IgD-negative memory B cell (primary cell): ENCODE results near the gene FZD7. TPM values are rescaled to one million over a fixed set of nuclear protein-coding genes. Genes with fewer than 3 reads are reported as not detected.

ENCODE experiments used
- H3K27ac Mint-ChIP-seq, 3 donors: one replicate each; pipeline ENCODE4 v1.8.0; 2020 to 2022; ENCODE audit warnings: mild to moderate bottlenecking in 3 of 3, mixed read lengths in 3 of 3, moderate library complexity in 1 of 3
- H3K27me3 Mint-ChIP-seq: one replicate; pipeline ENCODE4 v1.8.0; 2021; ENCODE audit warnings: mixed read lengths
- H3K36me3 Mint-ChIP-seq: one replicate; pipeline ENCODE4 v1.8.0; 2020; ENCODE audit warnings: mild to moderate bottlenecking, mixed read lengths
- H3K4me1 Mint-ChIP-seq, 3 donors: one replicate each; pipeline ENCODE4 v1.8.0; 2020 to 2022; ENCODE audit warnings: mixed read lengths in 3 of 3, mild to moderate bottlenecking in 1 of 3
- H3K4me3 Mint-ChIP-seq, 4 donors: one replicate each; pipeline ENCODE4 v1.8.0; 2020 to 2022; ENCODE audit warnings: mild to moderate bottlenecking in 4 of 4, mixed read lengths in 4 of 4, moderate library complexity in 3 of 4
- H3K9me3 Mint-ChIP-seq, 3 donors: one replicate each; pipeline ENCODE4 v1.8.0; 2020 to 2021; ENCODE audit warnings: mixed read lengths in 3 of 3, mild to moderate bottlenecking in 1 of 3
- polyA plus RNA-seq: library from polyadenylated mRNA; unstranded; fragments of 300-500 nt; fragmentation: Illumina TruSeq; gene quantifications from one replicate; pipeline ENCODE4 v1.2.3, GENCODE V29; 2021

FZD7 gene
- polyA plus RNA-seq, 1 donor from 2014 or later: 0.19 TPM

DNA sequence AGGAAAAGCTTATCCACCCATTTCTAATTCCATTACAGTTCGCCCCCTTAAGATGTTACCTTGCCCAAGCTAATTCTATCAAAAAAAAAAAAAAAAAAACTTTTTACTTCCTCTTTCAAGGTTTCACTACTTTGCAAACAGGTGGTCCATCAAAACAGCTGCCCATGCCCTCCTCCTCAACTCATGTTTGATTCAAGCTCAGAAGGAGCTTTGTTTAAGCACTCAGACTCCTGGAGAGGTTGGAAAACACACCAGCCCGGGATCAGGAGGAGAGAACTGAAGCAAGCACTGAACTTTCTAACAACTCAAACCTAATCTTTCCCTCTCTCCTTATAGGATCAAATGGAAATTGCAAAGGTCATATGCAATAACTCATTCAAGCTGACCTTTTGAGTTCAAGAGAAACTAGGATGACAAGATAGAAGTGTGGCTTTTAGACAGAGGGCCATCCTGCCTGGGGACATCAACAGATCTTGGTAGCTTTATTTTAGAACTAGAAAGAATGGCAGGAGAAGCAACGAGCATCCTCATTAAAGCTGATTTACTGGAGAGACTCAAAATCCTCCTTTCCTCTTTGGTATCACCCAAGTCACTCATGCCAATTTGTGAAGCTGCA, 28.3 kb upstream of the FZD7 start:
- H3K4me3 Mint-ChIP-seq: peak overlapping the region in 2 of 4 donors; percentile 14 to 63
- H3K27me3 Mint-ChIP-seq: peaks cover 2% of the 10 kb centered on the region
- H3K9me3 Mint-ChIP-seq: no peaks in the 10 kb centered on the region
- H3K4me1 Mint-ChIP-seq: peaks cover 11 to 19% (median 13%) of the 10 kb centered on the region in 3 donors
- H3K36me3 Mint-ChIP-seq: peaks cover 1% of the 10 kb centered on the region
- H3K27ac Mint-ChIP-seq: peak overlapping the region in 1 of 3 donors; percentile 72

- H3K9me3 Mint-ChIP-seq: no peaks in the 10 kb centered on the region
- no peak overlapping the region for H3K4me3 Mint-ChIP-seq
- peak overlapping the region in 2 of 3 donors; percentile 62 to 89 for H3K27ac Mint-ChIP-seq
- H3K4me1 Mint-ChIP-seq: peaks cover 11 to 19% (median 13%) of the 10 kb centered on the region in 3 donors
- peaks cover 1% of the 10 kb centered on the region for H3K36me3 Mint-ChIP-seq
- peaks cover 5% of the 10 kb centered on the region for H3K27me3 Mint-ChIP-seq
Observed at GRCh38 chr2:202006301-202006700, 27.4 kb upstream of the FZD7 start.

DNA sequence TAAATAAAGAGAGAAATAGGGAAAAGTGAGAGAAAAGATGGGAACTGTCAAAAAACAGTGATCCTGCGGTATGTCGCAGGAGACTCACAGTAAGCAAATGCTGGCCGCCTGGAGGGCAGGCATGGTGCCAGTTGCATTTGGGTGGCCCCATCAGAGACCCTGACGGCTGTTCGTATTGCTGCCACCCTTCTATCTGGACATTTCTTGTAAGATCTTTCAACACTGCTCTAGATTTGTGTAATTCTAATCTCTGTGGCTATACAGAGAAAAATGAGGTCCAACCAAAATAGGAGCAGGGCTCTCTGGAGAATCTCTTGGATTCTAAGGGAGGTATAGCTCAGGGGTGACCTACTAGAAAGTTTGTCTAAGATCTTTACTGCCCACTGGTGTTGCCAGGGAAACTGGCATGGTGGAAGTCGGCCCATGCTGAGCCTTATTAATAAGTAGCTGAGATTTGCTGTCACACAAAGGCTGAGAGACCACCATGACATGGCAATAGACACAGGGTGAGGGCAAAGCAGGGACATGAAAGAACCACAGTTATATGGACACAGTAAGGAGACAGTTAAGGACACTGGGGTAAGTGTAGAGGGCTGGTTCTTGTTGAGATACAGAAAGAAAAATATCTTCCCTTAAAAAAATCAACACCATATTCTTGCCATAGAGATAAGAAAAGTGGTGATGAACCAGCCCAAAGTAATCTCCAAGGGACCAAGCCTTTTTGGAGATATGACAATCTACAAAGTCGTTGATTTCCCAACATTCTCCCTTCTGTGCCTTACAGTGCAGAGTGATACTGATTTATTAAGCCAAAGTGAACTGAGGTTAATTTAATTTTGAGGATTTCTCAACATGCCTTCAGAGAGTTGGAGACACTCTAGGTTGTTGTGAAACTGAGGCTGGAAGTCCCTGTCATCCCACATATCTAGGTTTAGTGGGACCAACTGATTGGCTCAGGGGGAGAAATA, 26.4 kb upstream of the FZD7 start:
- peaks cover 7% of the 10 kb centered on the region for H3K27me3 Mint-ChIP-seq
- H3K9me3 Mint-ChIP-seq: no peaks in the 10 kb centered on the region
- H3K4me1 Mint-ChIP-seq: peaks cover 11 to 19% (median 13%) of the 10 kb centered on the region in 3 donors
- peaks cover 1% of the 10 kb centered on the region for H3K36me3 Mint-ChIP-seq
- H3K27ac Mint-ChIP-seq: no peak overlapping the region
- no peak overlapping the region for H3K4me3 Mint-ChIP-seq

- Mint-ChIP-seq H3K4me3 (no peak overlapping the region), H3K4me1 (peaks cover 11 to 19% (median 13%) of the 10 kb centered on the region in 3 donors), H3K36me3 (peaks cover 1% of the 10 kb centered on the region), H3K27ac (no peak overlapping the region), H3K27me3 (peaks cover 7% of the 10 kb centered on the region), H3K9me3 (no peaks in the 10 kb centered on the region)
Observed at GRCh38 chr2:202007983-202008354, 25.7 kb upstream of the FZD7 start.

- Mint-ChIP-seq H3K36me3 (peaks cover 1% of the 10 kb centered on the region), H3K4me1 (peaks cover 9 to 13% (median 11%) of the 10 kb centered on the region in 3 donors), H3K9me3 (no peaks in the 10 kb centered on the region), H3K27me3 (peaks cover 7% of the 10 kb centered on the region), H3K27ac (no peak overlapping the region), H3K4me3 (no peak overlapping the region)
Observed at GRCh38 chr2:202009019-202009481, 24.6 kb upstream of the FZD7 start.

- Mint-ChIP-seq H3K9me3 (no peaks in the 10 kb centered on the region), H3K36me3 (peaks cover 1% of the 10 kb centered on the region), H3K4me3 (no peak overlapping the region), H3K4me1 (peaks cover 9 to 13% (median 11%) of the 10 kb centered on the region in 3 donors), H3K27me3 (peaks cover 7% of the 10 kb centered on the region), H3K27ac (no peak overlapping the region)
Observed at GRCh38 chr2:202009581-202009980, 24.1 kb upstream of the FZD7 start.

DNA sequence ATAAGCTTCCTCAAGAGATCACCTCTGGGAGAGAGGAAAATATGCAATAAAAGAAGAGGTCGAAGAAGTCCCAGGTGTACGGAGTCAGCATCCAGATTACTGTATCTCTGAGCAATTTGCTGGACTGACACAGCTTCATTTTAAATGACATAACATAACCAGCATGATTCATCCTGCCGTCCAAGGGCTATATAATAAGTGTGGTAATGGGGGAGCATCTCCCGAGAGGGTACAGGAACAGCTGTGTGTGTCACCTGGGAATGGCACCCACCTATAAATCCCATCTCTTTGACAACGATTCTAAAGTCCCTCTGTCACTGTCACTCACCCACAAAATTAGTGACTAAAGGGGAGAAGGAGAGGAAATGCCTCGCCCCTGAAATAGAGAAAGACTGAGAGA, 19.3 kb upstream of the FZD7 start:
- Mint-ChIP-seq H3K9me3 (no peaks in the 10 kb centered on the region), H3K27me3 (peaks cover 17% of the 10 kb centered on the region), H3K36me3 (peaks cover 3% of the 10 kb centered on the region), H3K27ac (no peak overlapping the region), H3K4me3 (no peak overlapping the region), H3K4me1 (peaks cover 0 to 2% (median 0%) of the 10 kb centered on the region in 3 donors)

DNA sequence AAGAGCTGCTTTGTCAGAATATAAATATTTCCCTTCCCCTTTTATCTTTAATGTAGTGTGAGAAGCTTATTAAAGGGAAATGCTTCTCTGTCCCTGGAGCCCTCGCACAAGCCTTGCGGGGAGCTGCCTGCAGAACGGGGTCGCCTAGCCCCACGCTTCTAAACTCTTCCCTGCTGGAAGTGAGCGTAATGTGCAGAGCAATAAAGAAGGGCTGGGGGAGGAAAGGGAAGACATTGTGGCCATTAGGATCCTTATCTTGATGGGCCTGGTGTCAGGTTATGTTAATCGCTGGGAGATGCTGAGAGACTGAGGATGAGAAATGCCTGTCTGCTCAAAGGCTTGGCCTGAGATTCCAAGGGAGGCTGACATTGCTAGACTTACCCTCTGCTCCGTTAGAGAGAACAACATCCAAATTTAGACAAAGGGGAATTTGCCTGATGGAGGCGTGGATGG, 18.9 kb upstream of the FZD7 start:
- Mint-ChIP-seq H3K4me3 (no peak overlapping the region), H3K27me3 (peaks cover 17% of the 10 kb centered on the region), H3K36me3 (peaks cover 3% of the 10 kb centered on the region)

GRCh38 chr2:202015471-202015870, 18.2 kb upstream of the FZD7 start:
- Mint-ChIP-seq H3K4me3 (no peak overlapping the region), H3K9me3 (no peaks in the 10 kb centered on the region), H3K27ac (no peak overlapping the region), H3K4me1 (peaks cover 0 to 2% (median 0%) of the 10 kb centered on the region in 3 donors), H3K36me3 (peaks cover 2% of the 10 kb centered on the region), H3K27me3 (peaks cover 14% of the 10 kb centered on the region)

More for the DNA sequence above, 18.9 kb upstream of the FZD7 start:
- Mint-ChIP-seq H3K27ac (no peak overlapping the region), H3K4me1 (peaks cover 0 to 2% (median 0%) of the 10 kb centered on the region in 3 donors), H3K9me3 (no peaks in the 10 kb centered on the region)

- H3K4me3 Mint-ChIP-seq: no peak overlapping the region
- H3K27ac Mint-ChIP-seq: no peak overlapping the region
- H3K4me1 Mint-ChIP-seq: peaks cover 0 to 2% (median 0%) of the 10 kb centered on the region in 3 donors
- H3K27me3 Mint-ChIP-seq: peaks cover 9% of the 10 kb centered on the region
- H3K9me3 Mint-ChIP-seq: no peaks in the 10 kb centered on the region
- peaks cover 2% of the 10 kb centered on the region for H3K36me3 Mint-ChIP-seq
Observed at GRCh38 chr2:202016579-202017227, 17.0 kb upstream of the FZD7 start.

- Mint-ChIP-seq H3K27ac (no peak overlapping the region), H3K9me3 (no peaks in the 10 kb centered on the region), H3K27me3 (peaks cover 9% of the 10 kb centered on the region), H3K36me3 (peaks cover 2% of the 10 kb centered on the region), H3K4me1 (peaks cover 0 to 2% (median 0%) of the 10 kb centered on the region in 3 donors), H3K4me3 (no peak overlapping the region)
Observed at GRCh38 chr2:202017940-202018339, 15.7 kb upstream of the FZD7 start.

GRCh38 chr2:202018950-202019349, 14.7 kb upstream of the FZD7 start:
- H3K9me3 Mint-ChIP-seq: no peaks in the 10 kb centered on the region
- H3K36me3 Mint-ChIP-seq: peaks cover 2% of the 10 kb centered on the region
- no peak overlapping the region for H3K27ac Mint-ChIP-seq
- H3K4me3 Mint-ChIP-seq: no peak overlapping the region
- H3K27me3 Mint-ChIP-seq: peaks cover 9% of the 10 kb centered on the region
- H3K4me1 Mint-ChIP-seq: peaks cover 0 to 2% (median 0%) of the 10 kb centered on the region in 3 donors

DNA sequence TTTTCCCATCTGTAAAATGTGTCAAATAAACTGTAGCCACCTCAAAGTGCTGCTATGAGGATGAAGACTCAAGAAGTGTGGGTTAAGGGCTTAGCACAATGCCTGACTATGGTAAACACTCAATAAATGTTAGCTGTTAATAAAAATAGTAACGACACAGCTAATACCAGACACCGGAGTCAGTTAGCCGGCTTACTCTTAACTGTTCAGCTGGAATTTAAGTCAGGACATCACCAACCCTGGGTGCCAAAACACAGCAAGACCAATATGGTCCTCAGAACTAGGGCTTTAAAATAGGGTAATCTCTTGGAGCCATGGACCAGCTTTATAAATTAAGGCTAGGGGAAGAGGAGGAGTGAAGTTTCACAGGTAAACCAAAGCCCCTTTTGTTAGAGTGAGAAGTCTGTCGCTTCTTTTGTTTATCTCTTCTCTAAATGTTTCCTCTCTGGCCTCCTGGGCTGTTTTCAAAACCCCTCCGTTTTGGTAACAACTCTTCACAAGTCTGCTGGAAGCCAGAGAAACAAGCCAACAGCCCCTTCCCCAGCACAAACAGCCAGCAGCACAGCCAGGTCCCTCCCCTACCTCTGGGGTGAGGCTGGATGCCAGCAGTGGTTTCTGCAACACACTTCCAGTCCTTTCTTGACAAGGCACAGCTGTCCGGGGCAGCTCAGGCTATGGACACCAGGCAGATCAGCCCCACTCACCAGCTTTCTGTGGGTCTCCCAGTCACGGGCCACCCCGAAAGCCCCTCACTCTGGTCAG, 13.8 kb upstream of the FZD7 start:
- peaks cover 9% of the 10 kb centered on the region for H3K27me3 Mint-ChIP-seq
- no peak overlapping the region for H3K27ac Mint-ChIP-seq
- H3K4me3 Mint-ChIP-seq: no peak overlapping the region
- H3K9me3 Mint-ChIP-seq: no peaks in the 10 kb centered on the region
- peaks cover 0 to 4% (median 0%) of the 10 kb centered on the region in 3 donors for H3K4me1 Mint-ChIP-seq
- H3K36me3 Mint-ChIP-seq: peaks cover 2% of the 10 kb centered on the region

DNA sequence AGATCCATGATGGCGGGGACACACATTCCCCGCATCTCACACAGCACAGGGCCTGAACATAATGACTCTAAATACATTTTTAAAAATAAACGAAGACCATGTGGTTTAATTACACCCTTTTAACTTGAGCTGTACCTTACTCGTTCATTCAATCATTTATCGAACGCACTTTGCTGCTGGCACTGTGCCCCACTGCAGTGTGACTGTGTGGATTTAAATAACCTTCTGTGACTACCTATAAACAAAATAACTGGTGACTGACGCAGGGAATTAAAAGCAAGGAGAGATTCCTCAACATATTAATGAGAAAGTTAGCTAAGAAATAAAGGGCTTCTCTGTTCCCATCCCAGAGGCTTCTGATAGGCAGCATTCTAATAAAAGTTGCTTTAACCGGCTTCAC, 10.9 kb upstream of the FZD7 start:
- peaks cover 11% of the 10 kb centered on the region for H3K27me3 Mint-ChIP-seq
- H3K9me3 Mint-ChIP-seq: no peaks in the 10 kb centered on the region
- H3K36me3 Mint-ChIP-seq: peaks cover 2% of the 10 kb centered on the region
- H3K27ac Mint-ChIP-seq: no peak overlapping the region
- peaks cover 0 to 4% (median 0%) of the 10 kb centered on the region in 3 donors for H3K4me1 Mint-ChIP-seq
- no peak overlapping the region for H3K4me3 Mint-ChIP-seq
